Measurements from ENCODE around the gene DNMT3L.
"Not testable (repeated sequence)": the region's sequence is repeated elsewhere in the genome, so short reads cannot be mapped to it uniquely, and the experiment has no call there.

The DNMT3L gene

GRCh38 chr21:44247904-44248303 is 13.8 kb downstream of the DNMT3L start:
- DNase-seq (ENCODE audit: low spot score): not testable (repeated sequence)

- not testable (repeated sequence) for DNase-seq (ENCODE audit: low spot score)
These were observed 17.7 kb downstream of the DNMT3L start for GRCh38 chr21:44243980-44244379.

- DNase-seq (ENCODE audit: low spot score): not testable (repeated sequence)
These were observed 20.4 kb downstream of the DNMT3L start for GRCh38 chr21:44241281-44241680.

GRCh38 chr21:44240842-44241241 is 20.9 kb downstream of the DNMT3L start, which contains the start of gene ICOSLG:
Gene ICOSLG, minus strand, starts transcription at chr21:44240943. Its CDS starts 126 bp downstream, at chr21:44240817.
- not testable (repeated sequence) for DNase-seq (ENCODE audit: low spot score)

- not testable (repeated sequence) for DNase-seq (ENCODE audit: low spot score)
These were observed 21.3 kb downstream of the DNMT3L start for GRCh38 chr21:44240353-44240752.

- not testable (repeated sequence) for DNase-seq (ENCODE audit: low spot score)
These were observed 32.1 kb downstream of the DNMT3L start for GRCh38 chr21:44229561-44229960.

- DNase-seq (ENCODE audit: low spot score): not testable (repeated sequence)
These were observed 33.6 kb downstream of the DNMT3L start for GRCh38 chr21:44228109-44228508.

- not testable (repeated sequence) for DNase-seq (ENCODE audit: low spot score)
These were observed 34.1 kb downstream of the DNMT3L start for GRCh38 chr21:44227614-44228013.

- not testable (repeated sequence) for DNase-seq (ENCODE audit: low spot score)
These were observed 36.1 kb downstream of the DNMT3L start for GRCh38 chr21:44225605-44226004.

GRCh38 chr21:44223334-44223733 is 38.4 kb downstream of the DNMT3L start:
- not testable (repeated sequence) for DNase-seq (ENCODE audit: low spot score)

GRCh38 chr21:44220674-44221073 is 41.0 kb downstream of the DNMT3L start:
- not testable (repeated sequence) for DNase-seq (ENCODE audit: low spot score)

GRCh38 chr21:44218461-44218860 is 43.2 kb downstream of the DNMT3L start:
- DNase-seq (ENCODE audit: low spot score): not testable (repeated sequence)

GRCh38 chr21:44211978-44212377 is 49.7 kb downstream of the DNMT3L start:
- DNase-seq (ENCODE audit: low spot score): not testable (repeated sequence)

GRCh38 chr21:44211574-44211973 is 50.1 kb downstream of the DNMT3L start:
- not testable (repeated sequence) for DNase-seq (ENCODE audit: low spot score)

GRCh38 chr21:44207860-44208646 is 53.6 kb downstream of the DNMT3L start:
- DNase-seq (ENCODE audit: low spot score): not testable (repeated sequence)

GRCh38 chr21:44206698-44207676 is 54.7 kb downstream of the DNMT3L start:
- not testable (repeated sequence) for DNase-seq (ENCODE audit: low spot score)

GRCh38 chr21:44206187-44206586 is 55.5 kb downstream of the DNMT3L start:
- DNase-seq (ENCODE audit: low spot score): not testable (repeated sequence)

- not testable (repeated sequence) for DNase-seq (ENCODE audit: low spot score)
These were observed 59.0 kb downstream of the DNMT3L start for GRCh38 chr21:44202590-44203299.

GRCh38 chr21:44199997-44200396 is 61.7 kb downstream of the DNMT3L start:
- not testable (repeated sequence) for DNase-seq (ENCODE audit: low spot score)

- no peak for DNase-seq (ENCODE audit: low spot score)
These were observed 62.2 kb downstream of the DNMT3L start for GRCh38 chr21:44199448-44199847.

GRCh38 chr21:44197156-44197516 is 64.6 kb downstream of the DNMT3L start:
- DNase-seq (ENCODE audit: low spot score): not testable (repeated sequence)

All from COLO829 (cell line).